ENCODE results near the gene ATAD5. TPM values are rescaled to one million over a fixed set of nuclear protein-coding genes. Genes with fewer than 3 reads are reported as not detected.
"Not testable (repeated sequence)": the region's sequence is repeated elsewhere in the genome, so short reads cannot be mapped to it uniquely, and the experiment has no call there.

The ATAD5 gene
- total RNA-seq, 3 donors from 2014 or later: 20.1 to 23.3 (median 20.6) TPM

GRCh38 chr17:30931582-30931981, 99.8 kb downstream of the ATAD5 start:
- not testable (repeated sequence) for H3K36me3 Mint-ChIP-seq (ENCODE audit: insufficient read depth); H3K4me1 Mint-ChIP-seq (ENCODE audit: low read depth); H3K4me3 Mint-ChIP-seq; H3K9me3 Mint-ChIP-seq; H3K27me3 Mint-ChIP-seq (ENCODE audit: low read depth); DNase-seq; ATAC-seq

DNA sequence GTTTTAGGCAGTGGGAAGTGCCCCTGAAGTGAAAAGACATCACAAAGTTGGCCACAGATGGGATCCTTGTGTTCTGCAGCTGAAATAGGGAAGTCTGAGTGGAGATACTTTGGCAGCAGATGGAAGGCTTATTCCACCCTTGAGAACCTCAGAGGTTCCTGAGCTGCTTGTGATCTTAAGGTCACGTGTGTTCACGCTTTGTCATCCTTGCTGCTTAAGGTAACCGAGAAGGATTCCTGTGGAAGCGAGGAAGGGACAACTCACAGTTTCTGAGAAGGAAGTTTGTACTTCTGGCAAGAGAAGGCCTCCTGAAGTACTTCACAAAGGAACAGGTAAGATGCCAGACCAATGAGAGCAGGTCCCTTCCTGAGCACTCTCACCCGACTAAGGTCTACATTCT, 102.2 kb downstream of the ATAD5 start:
- no peak for ATAC-seq
- Mint-ChIP-seq H3K4me3 (no peak overlapping the region), H3K9me3 (no peaks in the 10 kb centered on the region), H3K36me3 (ENCODE audit: insufficient read depth) (no peaks in the 10 kb centered on the region), H3K4me1 (ENCODE audit: low read depth) (peaks cover under 1% of the 10 kb centered on the region), H3K27me3 (ENCODE audit: low read depth) (no peaks in the 10 kb centered on the region)
- no peak for DNase-seq

- Mint-ChIP-seq H3K4me3 (peak overlapping the region; percentile 8), H3K4me1 (ENCODE audit: low read depth) (peaks cover 3% of the 10 kb centered on the region), H3K9me3 (no peaks in the 10 kb centered on the region), H3K36me3 (ENCODE audit: insufficient read depth) (no peaks in the 10 kb centered on the region), H3K27me3 (ENCODE audit: low read depth) (no peaks in the 10 kb centered on the region)
- DNase-seq: no peak
- ATAC-seq: no peak
These were observed 107.4 kb downstream of the ATAD5 start for GRCh38 chr17:30939051-30939689.

DNA sequence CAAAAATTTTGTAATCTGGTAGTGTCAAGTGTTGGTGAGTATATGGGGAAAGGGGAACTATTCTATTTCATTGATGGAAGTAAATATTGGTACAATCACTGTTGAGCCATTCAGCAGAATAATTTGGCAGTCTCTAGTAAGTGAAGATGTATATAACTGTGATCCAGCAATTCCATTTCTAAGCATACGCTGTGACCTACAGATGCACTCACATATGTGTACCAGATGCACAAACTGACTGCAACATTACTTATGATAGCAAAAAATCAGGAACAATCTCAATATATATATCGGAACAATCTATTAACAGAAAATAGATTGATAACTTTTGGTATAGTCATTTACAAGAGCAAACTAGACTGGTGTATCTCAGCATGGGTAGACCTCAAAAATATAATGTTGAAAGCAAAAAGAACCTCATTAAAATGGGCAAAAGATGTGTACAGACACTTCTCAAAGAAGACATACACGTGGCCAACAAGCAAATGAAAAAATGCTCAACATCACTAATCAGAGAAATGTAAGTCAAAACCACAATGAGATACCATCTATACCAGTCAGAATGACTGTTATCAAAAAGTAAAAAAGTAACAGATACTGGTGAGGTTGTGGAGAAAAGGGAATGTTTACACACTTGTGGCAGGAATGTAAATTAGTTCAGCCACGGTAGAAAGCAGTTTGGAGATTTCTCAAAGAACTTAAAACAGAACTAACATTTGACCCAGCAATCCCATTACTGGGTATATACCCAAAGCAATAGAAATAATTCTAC, 110.7 kb downstream of the ATAD5 start:
- no peak overlapping the region for H3K4me3 Mint-ChIP-seq
- no peaks in the 10 kb centered on the region for H3K36me3 Mint-ChIP-seq (ENCODE audit: insufficient read depth)
- peaks cover 3% of the 10 kb centered on the region for H3K4me1 Mint-ChIP-seq (ENCODE audit: low read depth)
- no peaks in the 10 kb centered on the region for H3K9me3 Mint-ChIP-seq
- DNase-seq (no peak), ATAC-seq (no peak)
- H3K27me3 Mint-ChIP-seq (ENCODE audit: low read depth): no peaks in the 10 kb centered on the region

Other genes starting within 250 kb of the ATAD5 start
- 10 to 100 TPM; 45.2 to 46.9 (median 45.6) TPM for gene CRLF3, start 7.3 kb upstream of the ATAD5 start, total RNA-seq
- gene TEFM, start 74.3 kb downstream of the ATAD5 start, total RNA-seq: 10 to 100 TPM; 12.1 to 15.9 (median 14.2) TPM
- gene ADAP2, start 90.0 kb downstream of the ATAD5 start, total RNA-seq: 1 to 10 TPM in 2 of 3 donors, under 1 TPM in 1; 0.95 to 1.4 (median 1.1) TPM
- gene RNF135, start 139.1 kb downstream of the ATAD5 start, total RNA-seq: 1 to 10 TPM; 4.2 to 4.8 (median 4.7) TPM

All from activated T-cell treated with anti-CD3 and anti-CD28 coated beads, Interleukin-2, amount 50 U/mL, for 4 hours (primary cell).